ENCODE data around the gene SERPINA10. TPM values are rescaled to one million over a fixed set of nuclear protein-coding genes. Genes with fewer than 3 reads are reported as not detected.

Gene SERPINA10
- 0.06 TPM in 1 of 5 replicates, not detected in the others for total RNA-seq (2022; extraction: Qiagen RNA extraction; ENCODE audit: low read depth)

DNA sequence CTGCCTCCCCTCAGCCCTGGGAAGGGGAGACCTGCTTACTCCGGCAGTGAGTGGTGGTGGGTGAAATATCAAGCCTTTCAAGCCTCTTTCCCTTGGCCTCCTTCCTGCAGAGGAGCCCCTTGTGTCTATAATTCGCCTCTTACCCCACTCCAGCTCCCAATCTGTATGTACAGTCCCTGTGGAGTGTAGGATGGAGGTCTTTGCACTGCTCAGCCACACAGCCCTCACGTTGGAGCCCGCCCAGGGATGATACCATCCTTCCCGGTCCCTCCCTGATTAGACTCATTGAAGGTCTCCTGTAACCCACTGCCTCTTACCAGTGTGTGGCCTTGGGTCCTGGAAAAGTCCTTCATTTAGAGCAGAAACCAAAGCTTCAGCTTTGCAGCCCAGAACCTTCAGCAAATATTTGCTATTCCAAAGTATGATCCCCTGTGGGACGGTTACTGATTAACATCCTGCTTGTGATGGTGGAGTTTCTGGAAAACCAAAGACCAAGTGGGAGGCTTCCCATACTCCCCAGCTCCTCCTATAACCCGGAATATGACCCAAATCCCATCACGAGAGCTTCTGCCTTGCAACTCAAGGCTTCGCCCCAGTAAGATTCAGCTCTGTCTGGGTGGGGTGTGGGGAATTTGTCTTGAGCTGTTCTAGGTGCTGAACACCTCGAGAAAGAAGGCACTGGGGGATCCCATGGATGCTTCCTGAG lies at the start of gene SERPINA10:
Gene SERPINA10 (minus strand): TSS at position 397 of the 706 bp plus-strand sequence. CDS start 2,675 bp downstream, outside the sequence.

DNA sequence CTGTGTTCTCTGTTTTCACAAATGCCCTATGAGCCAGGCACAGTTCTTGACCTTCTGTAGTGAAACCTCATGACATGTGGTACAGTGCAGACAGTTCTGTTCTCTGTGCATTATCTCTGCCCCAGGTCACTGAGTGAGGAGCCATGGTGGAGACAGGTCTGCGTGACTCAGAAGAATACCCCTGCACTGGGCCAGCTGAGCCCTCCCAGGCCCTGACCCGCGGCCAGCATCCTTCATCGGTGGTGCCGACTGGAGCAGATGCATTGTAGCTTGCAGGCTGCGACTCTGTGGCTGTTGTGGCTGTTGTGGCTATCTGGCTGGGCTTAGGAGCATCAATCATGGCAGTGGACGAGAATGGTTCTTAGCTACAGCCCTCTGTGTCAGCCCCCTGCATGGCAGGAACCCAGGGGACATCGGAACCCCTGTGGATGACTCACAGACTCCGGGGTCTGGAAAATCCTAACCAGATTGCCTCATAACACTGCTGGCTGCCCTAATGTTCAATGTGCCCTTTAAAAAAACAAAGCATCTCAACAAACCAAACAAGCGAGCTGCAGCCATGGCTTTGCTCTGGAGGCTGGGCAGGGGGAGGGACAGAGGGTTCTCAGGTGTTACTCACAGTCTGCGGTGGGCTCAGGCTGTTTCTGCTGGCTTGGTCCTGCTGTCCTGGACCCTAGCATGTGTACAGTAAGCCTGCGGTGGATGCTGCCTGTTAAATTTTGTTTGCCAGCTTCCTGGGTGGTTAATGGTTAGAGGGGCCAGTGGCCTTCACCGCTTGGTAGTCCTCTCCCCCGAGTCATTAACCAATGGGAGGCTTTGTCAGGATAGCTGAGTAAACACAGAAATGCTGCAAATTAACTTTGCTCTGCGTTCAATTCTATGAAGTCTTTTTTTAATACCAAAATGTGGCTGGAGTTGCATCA lies 29.8 kb upstream of the SERPINA10 start, which contains the start of gene SERPINA6:
Gene SERPINA6 (minus strand): TSS at position 689 of the 923 bp plus-strand sequence. CDS start 8,688 bp downstream, outside the sequence.

Other genes starting within 250 kb of the SERPINA10 start
- gene DDX24, start 212.1 kb downstream of the SERPINA10 start, total RNA-seq (2022; extraction: Qiagen RNA extraction; ENCODE audit: low read depth): 177 to 195 TPM (median 194 TPM) in 5 replicates
- 18.5 to 21.8 TPM (median 19.0 TPM) in 5 replicates for gene IFI27L1, start 212.0 kb downstream of the SERPINA10 start, total RNA-seq (2022; extraction: Qiagen RNA extraction; ENCODE audit: low read depth)
- 1.2 to 1.9 TPM (median 1.4 TPM) in 5 replicates for gene IFI27, start 182.5 kb downstream of the SERPINA10 start, total RNA-seq (2022; extraction: Qiagen RNA extraction; ENCODE audit: low read depth)
- gene IFI27L2, start 163.7 kb downstream of the SERPINA10 start, total RNA-seq (2022; extraction: Qiagen RNA extraction; ENCODE audit: low read depth): 47.7 to 59.3 TPM (median 48.4 TPM) in 5 replicates
- 0.22 to 0.99 TPM (median 0.38 TPM) in 5 replicates for gene PPP4R4, start 118.9 kb downstream of the SERPINA10 start, total RNA-seq (2022; extraction: Qiagen RNA extraction; ENCODE audit: low read depth)
- 0.64 to 1.1 TPM (median 0.94 TPM) in 5 replicates for gene SERPINA6, start 30.1 kb upstream of the SERPINA10 start, total RNA-seq (2022; extraction: Qiagen RNA extraction; ENCODE audit: low read depth)
- gene SERPINA2, start 73.4 kb upstream of the SERPINA10 start, total RNA-seq (2022; extraction: Qiagen RNA extraction; ENCODE audit: low read depth): not detected in 5 replicates
- 0.37 to 0.92 TPM (median 0.63 TPM) in 5 replicates for gene SERPINA1, start 95.3 kb upstream of the SERPINA10 start, total RNA-seq (2022; extraction: Qiagen RNA extraction; ENCODE audit: low read depth)
- not detected in 5 replicates for gene SERPINA11, start 159.5 kb upstream of the SERPINA10 start, total RNA-seq (2022; extraction: Qiagen RNA extraction; ENCODE audit: low read depth)
- 0.13 to 0.15 TPM in 2 of 5 replicates, not detected in the others for gene SERPINA9, start 182.9 kb upstream of the SERPINA10 start, total RNA-seq (2022; extraction: Qiagen RNA extraction; ENCODE audit: low read depth)
- not detected in 5 replicates for gene SERPINA12, start 216.2 kb upstream of the SERPINA10 start, total RNA-seq (2022; extraction: Qiagen RNA extraction; ENCODE audit: low read depth)

Measured in A549 treated with DMSO at 1 μM for 4 hours (cell line).